NCI-H1694 treated with DMSO at 0.1 percent for 48 hours (cell line): ENCODE results near the gene WFDC13.
"Not testable (repeated sequence)": the region's sequence is repeated elsewhere in the genome, so short reads cannot be mapped to it uniquely, and the experiment has no call there.

Experiments
- DNase-seq: peaks from one replicate; lab custom pipeline; 2025; lab: John Stamatoyannopoulos, UW

WFDC13 gene

GRCh38 chr20:45701873-45702272, at the start of gene WFDC13:
WFDC13 (plus strand) TSS chr20:45702038; CDS start chr20:45702124, 86 bp downstream.
- DNase-seq, result no peak

GRCh38 chr20:45657038-45657437, 44.8 kb upstream of the WFDC13 start:
- not testable (repeated sequence) for DNase-seq

GRCh38 chr20:45670139-45670538, 31.7 kb upstream of the WFDC13 start, which contains the start of gene WFDC11:
WFDC11 (minus strand) TSS chr20:45670239; CDS start chr20:45650600, 19,639 bp downstream.
- no peak for DNase-seq

- DNase-seq, result no peak
Observed at GRCh38 chr20:45672765-45673164, 29.1 kb upstream of the WFDC13 start.

GRCh38 chr20:45679650-45680049, 22.2 kb upstream of the WFDC13 start:
- no peak for DNase-seq

GRCh38 chr20:45685896-45686295, 15.9 kb upstream of the WFDC13 start:
- DNase-seq, result no peak

- not testable (repeated sequence) for DNase-seq
Observed at GRCh38 chr20:45693346-45693745, 8.5 kb upstream of the WFDC13 start.

- no peak for DNase-seq
Observed at GRCh38 chr20:45695496-45695895, 6.3 kb upstream of the WFDC13 start.

- no peak for DNase-seq
Observed at GRCh38 chr20:45701104-45701503, 734 bp upstream of the WFDC13 start.

- DNase-seq, result no peak
Observed at GRCh38 chr20:45704969-45705637, 3.3 kb downstream of the WFDC13 start, which contains the start of gene WFDC10B. WFDC10B (minus strand) TSS chr20:45705019; CDS start chr20:45685992, 19,027 bp downstream.

GRCh38 chr20:45716141-45716688, 14.4 kb downstream of the WFDC13 start:
- DNase-seq, result not testable (repeated sequence)

GRCh38 chr20:45722047-45722446, 20.2 kb downstream of the WFDC13 start, which contains the start of gene SPINT4:
SPINT4 (plus strand) TSS chr20:45722347; CDS start chr20:45722368, 21 bp downstream.
- no peak for DNase-seq

GRCh38 chr20:45725134-45725533, 23.3 kb downstream of the WFDC13 start:
- DNase-seq, result no peak

GRCh38 chr20:45727044-45727443, 25.2 kb downstream of the WFDC13 start:
- no peak for DNase-seq

GRCh38 chr20:45732199-45732598, 30.4 kb downstream of the WFDC13 start:
- DNase-seq, result no peak

- DNase-seq, result no peak
Observed at GRCh38 chr20:45735552-45735951, 33.7 kb downstream of the WFDC13 start.

- no peak for DNase-seq
Observed at GRCh38 chr20:45735988-45736387, 34.1 kb downstream of the WFDC13 start.

- no peak for DNase-seq
Observed at GRCh38 chr20:45742596-45742995, 40.8 kb downstream of the WFDC13 start.

GRCh38 chr20:45745015-45745414, 43.2 kb downstream of the WFDC13 start:
- DNase-seq, result no peak

GRCh38 chr20:45751721-45752120, 49.9 kb downstream of the WFDC13 start:
- no peak for DNase-seq

GRCh38 chr20:45752746-45753145, 50.9 kb downstream of the WFDC13 start:
- DNase-seq, result no peak

- no peak for DNase-seq
Observed at GRCh38 chr20:45758096-45758495, 56.3 kb downstream of the WFDC13 start.
